Transverse colon (tissue), 4 donors: ENCODE measurements around the gene MRFAP1L1. TPM values are rescaled to one million over a fixed set of nuclear protein-coding genes. Genes with fewer than 3 reads are reported as not detected.
"Not testable (repeated sequence)": the region's sequence is repeated elsewhere in the genome, so short reads cannot be mapped to it uniquely, and the experiment has no call there.

Source experiments
- DNase-seq: peaks from one replicate; pipeline ENCODE4 v3.0.0-alpha.2; 2019
- H3K27ac ChIP-seq, 4 donors: fragments of 200-600 bp; sonication (generic); 2 replicates each; pipeline ENCODE4 v1.5.1; 2016 to 2018; ENCODE audit warnings: inconsistent platforms in 4 of 4
- H3K27me3 ChIP-seq: fragments of 200-600 bp; sonication (generic); 2 replicates; pipeline ENCODE4 v1.5.1; 2017; ENCODE audit warnings: inconsistent platforms
- H3K36me3 ChIP-seq, 4 donors: fragments of 200-600 bp; sonication (generic); 2 replicates each; pipeline ENCODE4 v1.5.1; 2017 to 2019; ENCODE audit warnings: inconsistent platforms in 4 of 4
- H3K4me1 ChIP-seq, 4 donors: fragments of 200-600 bp; sonication (generic); 2 replicates each; pipeline ENCODE4 v1.5.1; 2017 to 2020; ENCODE audit warnings: inconsistent platforms in 4 of 4
- H3K4me3 ChIP-seq, 4 donors: fragments of 200-600 bp; sonication (generic); 1 replicate in 1 of 4; 2 replicates in 3 of 4; pipeline versions ENCODE4 v1.5.1 to v1.6.1; 2017 to 2019; ENCODE audit warnings: inconsistent platforms in 4 of 4
- H3K9me3 ChIP-seq, 2 donors: fragments of 200-600 bp; sonication (generic); 2 replicates each; pipeline ENCODE4 v1.5.1; 2017 to 2019; ENCODE audit warnings: inconsistent platforms in 2 of 2
- EP300 ChIP-seq: sonication (generic); formaldehyde crosslinking; IDR thresholded peaks from one replicate; pipeline ENCODE4 v1.6.1; 2017; ENCODE audit warnings: antibody characterized with exemption, low read depth
- POLR2A ChIP-seq: fragments of 450-650 bp; IDR thresholded peaks from one replicate; pipeline ENCODE4 v1.6.1; 2016; ENCODE audit warnings: antibody characterized with exemption, mild to moderate bottlenecking, moderate library complexity
- POLR2AphosphoS5 ChIP-seq, 3 donors: sonication (generic); formaldehyde crosslinking; IDR thresholded peaks; one replicate each; pipeline ENCODE4 v1.6.1; 2016; ENCODE audit warnings: antibody characterized with exemption in 3 of 3
- WGBS, 2 donors: methylation state at CpG; one replicate each; pipeline ENCODE4 v1.1.5; 2018; ENCODE audit warnings: low coverage in 1 of 2; 5-methylcytosine and 5-hydroxymethylcytosine counted together
- in situ Hi-C, 4 donors: fragments of 200-750 bp; cut with MboI; loops; one replicate each; pipeline versions ENCODE4 v1.15.0 to v1.15.1; 2017; ENCODE audit warnings: low sequenced_read_pairs in 3 of 4, low pct_ligation_motif_present in 1 of 4, low pct_unique_long_range_greater_than_20kb in 1 of 4
- intact Hi-C: fragments of 100-400 bp; cut with DNase I; formaldehyde crosslinking; loops from one replicate; pipeline ENCODE4 v1.15.1; 2023; ENCODE audit warnings: low total_unique reads
- total RNA-seq, 4 donors: library from RNA; depleted of rRNA; stranded (reverse); fragments of >200 nt; gene quantifications; one replicate each; pipeline ENCODE4 v1.1.0, GENCODE V29; 2016
- TF ChIP-seq, protein P1 (sequence below), 5 experiments: fragments of 200-600 bp in 3 of 5; fragments of 450-650 bp in 2 of 5; sonication (generic) in 3 of 5; IDR thresholded peaks; 1 replicate in 2 of 5; 2 replicates in 3 of 5; pipeline ENCODE4 v1.5.1; 2016 to 2017; ENCODE audit warnings: antibody characterized with exemption in 5 of 5, inconsistent platforms in 3 of 5, mild to moderate bottlenecking in 2 of 5, moderate library complexity in 1 of 5

Gene MRFAP1L1
- total RNA-seq, 4 donors from 2014 or later: 18.3 to 51.0 (median 30.3) TPM

DNA sequence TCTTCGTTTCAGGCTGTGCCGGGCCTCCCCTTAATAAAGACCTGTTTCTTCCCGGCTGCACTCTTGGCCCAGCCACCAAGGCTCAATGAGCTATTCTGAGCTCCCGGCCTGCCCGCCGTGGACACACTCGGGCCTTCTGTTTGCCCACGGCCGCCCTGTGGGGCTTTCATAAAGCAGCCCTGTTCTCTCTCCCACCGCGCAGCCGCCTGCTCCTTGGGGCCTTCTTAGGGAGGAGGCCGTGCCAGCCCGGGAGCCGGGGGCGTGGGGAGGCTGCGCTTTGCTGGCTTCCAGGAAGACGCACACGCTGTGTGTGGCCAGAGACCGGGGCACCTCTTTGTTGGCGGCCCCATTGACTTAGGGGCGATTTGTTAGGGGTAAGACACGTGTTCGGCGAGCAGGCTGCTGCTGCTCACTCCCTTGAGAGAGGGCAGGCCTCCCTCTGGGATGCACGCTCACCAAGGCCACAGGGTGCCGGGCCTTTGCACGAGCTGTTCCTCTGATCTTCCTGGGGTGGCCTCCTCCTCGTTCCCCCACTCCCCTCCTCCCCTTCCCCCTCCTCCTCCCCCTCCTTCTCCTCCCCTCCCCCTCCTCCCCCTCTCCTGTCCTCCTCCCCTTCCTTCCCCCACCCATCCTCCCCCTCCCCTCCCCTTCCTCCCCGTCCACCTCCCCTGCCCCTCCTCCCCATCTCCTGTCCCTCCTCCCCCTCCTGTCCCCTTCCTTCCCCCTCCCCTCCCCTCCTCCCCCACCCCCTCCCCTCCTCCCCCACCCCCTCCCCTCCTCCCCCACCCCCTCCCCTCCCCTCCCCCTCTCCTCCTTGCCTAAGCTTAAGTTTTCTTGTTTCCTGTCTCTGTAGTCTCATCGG lies 17.6 kb upstream of the MRFAP1L1 start:
- in situ Hi-C loops: loop anchor here in 2 of 4 donors (10.0 to 25.0 kb wide), 3 partner anchors 157 to 347 kb away; partner anchors contain the start of gene GRPEL1 (in 1 of the 2)
- 67 to 74% methylated on average over 3 to 26 of the region's 31 CpGs for WGBS, 2 donors

DNA sequence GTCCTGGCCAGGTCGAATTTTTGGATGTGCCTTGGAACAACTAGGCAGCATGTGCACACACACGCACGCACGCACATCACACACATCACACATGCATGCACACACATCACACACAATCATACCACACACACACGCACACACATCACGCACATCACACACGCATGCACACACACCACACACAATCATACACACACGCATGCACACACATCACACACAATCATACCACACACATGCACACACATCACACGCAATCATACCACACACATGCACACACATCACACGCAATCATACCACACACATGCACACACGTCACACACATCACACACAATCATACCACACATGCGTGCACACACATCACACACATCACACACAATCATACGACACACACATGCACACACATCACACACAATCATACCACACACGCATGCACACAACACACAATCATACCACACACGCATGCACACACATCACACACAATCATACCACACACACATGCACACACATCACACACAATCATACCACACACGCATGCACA lies 15.8 kb upstream of the MRFAP1L1 start:
- H3K9me3 ChIP-seq, H3K27me3 ChIP-seq, H3K4me1 ChIP-seq, H3K36me3 ChIP-seq, DNase-seq, H3K27ac ChIP-seq, H3K4me3 ChIP-seq, intact Hi-C loops: not testable (repeated sequence)
- 91 to 98% methylated on average over 5 to 16 of the region's 16 CpGs for WGBS, 2 donors
- in situ Hi-C loops: loop anchor here in 2 of 4 donors (10.0 to 25.0 kb wide), 3 partner anchors 159 to 349 kb away; partner anchors contain the start of gene GRPEL1 (in 1 of the 2)

More for the DNA sequence above, 17.6 kb upstream of the MRFAP1L1 start:
- no peak for DNase-seq
- intact Hi-C loops: no loop called here
- peaks cover 0 to 8% (median 1%) of the 10 kb centered on the region in 4 donors for H3K4me1 ChIP-seq
- H3K9me3 ChIP-seq: no peaks in the 10 kb centered on the region
- TF ChIP-seq EP300 (no peak), POLR2AphosphoS5 (IDR thresholded peaks at IDR 0.05) (no peak), POLR2A (no peak)
- TF ChIP-seq, protein P1, sequence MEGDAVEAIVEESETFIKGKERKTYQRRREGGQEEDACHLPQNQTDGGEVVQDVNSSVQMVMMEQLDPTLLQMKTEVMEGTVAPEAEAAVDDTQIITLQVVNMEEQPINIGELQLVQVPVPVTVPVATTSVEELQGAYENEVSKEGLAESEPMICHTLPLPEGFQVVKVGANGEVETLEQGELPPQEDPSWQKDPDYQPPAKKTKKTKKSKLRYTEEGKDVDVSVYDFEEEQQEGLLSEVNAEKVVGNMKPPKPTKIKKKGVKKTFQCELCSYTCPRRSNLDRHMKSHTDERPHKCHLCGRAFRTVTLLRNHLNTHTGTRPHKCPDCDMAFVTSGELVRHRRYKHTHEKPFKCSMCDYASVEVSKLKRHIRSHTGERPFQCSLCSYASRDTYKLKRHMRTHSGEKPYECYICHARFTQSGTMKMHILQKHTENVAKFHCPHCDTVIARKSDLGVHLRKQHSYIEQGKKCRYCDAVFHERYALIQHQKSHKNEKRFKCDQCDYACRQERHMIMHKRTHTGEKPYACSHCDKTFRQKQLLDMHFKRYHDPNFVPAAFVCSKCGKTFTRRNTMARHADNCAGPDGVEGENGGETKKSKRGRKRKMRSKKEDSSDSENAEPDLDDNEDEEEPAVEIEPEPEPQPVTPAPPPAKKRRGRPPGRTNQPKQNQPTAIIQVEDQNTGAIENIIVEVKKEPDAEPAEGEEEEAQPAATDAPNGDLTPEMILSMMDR (IDR thresholded peaks at IDR 0.05): no peak
- H3K27me3 ChIP-seq: no peaks in the 10 kb centered on the region
- H3K4me3 ChIP-seq: no peak overlapping the region
- no peaks in the 10 kb centered on the region for H3K36me3 ChIP-seq
- H3K27ac ChIP-seq: peak overlapping the region in 1 of 4 donors; percentile 13

DNA sequence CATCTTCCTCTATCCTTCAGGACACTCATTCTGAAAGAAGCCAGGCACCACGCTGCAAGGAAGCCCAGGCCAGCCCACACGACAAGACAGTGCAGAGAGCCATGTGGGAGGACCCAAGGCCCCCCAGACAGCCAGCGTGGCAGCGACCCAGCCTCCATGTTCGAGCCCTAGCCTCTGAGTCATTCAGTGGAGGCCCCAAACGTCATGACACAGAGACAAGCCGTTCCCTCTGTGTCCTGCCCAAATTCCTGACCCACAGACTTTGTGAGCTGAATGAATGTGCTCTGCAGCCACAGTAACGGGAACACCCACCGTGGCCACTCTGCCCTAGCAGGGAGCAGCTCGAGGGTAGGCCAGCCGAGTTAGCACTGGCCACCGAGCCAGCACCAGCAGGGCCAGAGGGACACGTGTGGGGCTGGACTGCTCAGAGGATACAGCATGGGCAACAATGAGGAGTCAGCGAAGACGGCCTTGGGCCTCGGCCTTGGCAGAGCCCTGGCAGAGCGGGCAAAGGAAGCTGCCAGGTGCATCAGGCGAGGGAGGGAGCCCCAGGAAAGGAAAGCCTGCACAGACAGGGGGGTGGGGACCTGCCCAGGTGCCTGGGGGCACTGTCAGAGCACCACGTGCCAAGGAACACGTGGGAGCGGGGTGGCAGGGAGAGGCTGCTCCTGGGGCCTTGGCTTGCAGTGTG lies 14.9 kb upstream of the MRFAP1L1 start:
- TF ChIP-seq, protein P1 (IDR thresholded peaks at IDR 0.05): no peak
- TF ChIP-seq POLR2A (no peak), EP300 (no peak), POLR2AphosphoS5 (IDR thresholded peaks at IDR 0.05) (no peak)
- WGBS, 2 donors: 88% methylated on average over 21 of the region's 21 CpGs; no CpG with 5 or more reads in 1 of the 2 donors
- H3K4me1 ChIP-seq: peaks cover 0 to 14% (median 2%) of the 10 kb centered on the region in 4 donors
- no peaks in the 10 kb centered on the region for H3K9me3 ChIP-seq
- in situ Hi-C loops (loop anchor here in 3 of 4 donors (10.0 to 25.0 kb wide), 4 partner anchors 160 to 350 kb away; partner anchors contain the start of gene GRPEL1 (in 2 of the 3)), intact Hi-C loops (loop anchor here (5.0 kb wide), 2 partner anchors 58 to 348 kb away; partner anchors contain the start of gene KIAA0232)
- no peak for DNase-seq
- no peak overlapping the region for H3K27ac ChIP-seq
- no peaks in the 10 kb centered on the region for H3K36me3 ChIP-seq
- H3K27me3 ChIP-seq: no peaks in the 10 kb centered on the region
- no peak overlapping the region for H3K4me3 ChIP-seq

DNA sequence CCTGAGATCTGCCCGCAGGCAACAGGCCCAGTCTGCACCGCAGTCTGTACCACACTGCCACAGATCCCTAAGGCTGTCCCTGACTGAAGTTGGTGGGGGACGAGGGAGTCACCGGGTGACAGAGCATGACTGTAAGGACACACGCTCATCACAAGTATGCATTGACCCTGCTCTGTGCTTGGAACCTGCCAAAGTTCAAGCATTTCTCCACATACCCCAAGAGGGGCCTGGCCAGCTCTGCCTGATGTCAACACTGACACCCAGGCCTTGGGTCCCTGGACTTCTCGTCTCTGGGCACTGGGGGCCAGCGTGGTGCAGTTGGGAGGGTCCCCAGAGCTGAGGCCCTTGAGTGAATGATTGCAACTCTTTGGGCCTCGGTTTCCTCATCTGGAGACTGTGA lies 14.2 kb upstream of the MRFAP1L1 start:
- no peak for DNase-seq
- no peak overlapping the region for H3K27ac ChIP-seq
- no peak for TF ChIP-seq POLR2AphosphoS5 (IDR thresholded peaks at IDR 0.05)
- no peak for TF ChIP-seq EP300
- no peak for TF ChIP-seq POLR2A
- TF ChIP-seq, protein P1 (IDR thresholded peaks at IDR 0.05): no peak
- no peaks in the 10 kb centered on the region for H3K27me3 ChIP-seq
- H3K4me1 ChIP-seq: peaks cover 0 to 14% (median 2%) of the 10 kb centered on the region in 4 donors
- 80 to 89% methylated on average over 1 to 7 of the region's 8 CpGs for WGBS, 2 donors
- H3K4me3 ChIP-seq: no peak overlapping the region
- no peaks in the 10 kb centered on the region for H3K9me3 ChIP-seq
- H3K36me3 ChIP-seq: no peaks in the 10 kb centered on the region
- intact Hi-C loops: loop anchor here (5.0 kb wide), 2 partner anchors 58 to 348 kb away; partner anchors contain the start of gene KIAA0232
- in situ Hi-C loops: loop anchor here in 3 of 4 donors (10.0 to 25.0 kb wide), 4 partner anchors 161 to 351 kb away; partner anchors contain the start of gene GRPEL1 (in 1 of the 3)
